GM18498 (cell line): ENCODE measurements around the gene TPH1.
A peak's percentile ranks its signal among the peaks of the same experiment; 100 is the strongest.
"Not testable (repeated sequence)": the region's sequence is repeated elsewhere in the genome, so short reads cannot be mapped to it uniquely, and the experiment has no call there.

Experiments
- ATAC-seq: cut with Tn5 transposase; IDR thresholded peaks from one replicate; pipeline ENCODE4 v1.9.1; 2021; ENCODE audit warnings: mild to moderate bottlenecking, moderate library complexity; ENCODE audit not compliant: unreplicated experiment

The TPH1 gene

DNA sequence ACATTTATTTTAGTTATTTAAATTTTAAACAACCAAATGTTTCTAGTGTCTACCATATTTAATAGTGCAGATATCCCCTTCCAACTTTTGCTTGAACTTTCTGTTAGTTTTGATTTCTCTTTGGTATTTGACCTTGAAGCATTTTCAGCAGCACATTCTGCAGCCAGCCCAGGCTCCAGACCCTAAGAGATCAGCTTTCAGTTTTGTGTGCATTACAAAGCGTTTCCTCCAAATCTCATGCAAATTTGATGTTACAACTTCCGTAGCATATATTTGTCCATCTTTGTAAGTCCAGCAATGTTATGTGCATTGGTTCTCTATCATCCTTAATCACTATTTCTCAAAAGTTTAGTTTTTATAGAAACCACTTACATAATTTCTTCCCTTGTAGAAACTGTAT, 18.6 kb downstream of the TPH1 start:
- no peak for ATAC-seq

DNA sequence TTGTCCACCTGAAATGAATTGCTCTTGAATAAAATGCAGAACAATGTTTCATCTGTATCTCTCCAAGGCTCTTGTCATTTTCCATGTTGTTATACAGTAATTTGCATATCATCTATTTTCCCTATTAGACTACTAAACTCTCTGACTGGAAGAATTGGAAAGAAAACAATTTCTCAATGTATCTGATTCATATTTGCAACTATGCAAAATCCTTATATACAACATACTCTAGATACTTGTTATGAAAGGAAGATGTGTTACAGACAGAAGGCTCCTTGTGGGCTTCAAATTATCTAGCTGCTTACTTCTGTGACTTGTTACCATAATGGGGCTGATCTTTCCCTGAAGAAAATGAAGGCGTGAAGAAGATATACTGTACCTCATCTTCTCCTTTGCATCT, 23.6 kb downstream of the TPH1 start:
- ATAC-seq: no peak

- ATAC-seq: no peak
These were observed 26.4 kb downstream of the TPH1 start for GRCh38 chr11:18019650-18020049.

- ATAC-seq: no peak
These were observed 29.3 kb downstream of the TPH1 start for GRCh38 chr11:18016789-18017188.

GRCh38 chr11:18014876-18015275, 31.2 kb downstream of the TPH1 start:
- ATAC-seq: no peak

DNA sequence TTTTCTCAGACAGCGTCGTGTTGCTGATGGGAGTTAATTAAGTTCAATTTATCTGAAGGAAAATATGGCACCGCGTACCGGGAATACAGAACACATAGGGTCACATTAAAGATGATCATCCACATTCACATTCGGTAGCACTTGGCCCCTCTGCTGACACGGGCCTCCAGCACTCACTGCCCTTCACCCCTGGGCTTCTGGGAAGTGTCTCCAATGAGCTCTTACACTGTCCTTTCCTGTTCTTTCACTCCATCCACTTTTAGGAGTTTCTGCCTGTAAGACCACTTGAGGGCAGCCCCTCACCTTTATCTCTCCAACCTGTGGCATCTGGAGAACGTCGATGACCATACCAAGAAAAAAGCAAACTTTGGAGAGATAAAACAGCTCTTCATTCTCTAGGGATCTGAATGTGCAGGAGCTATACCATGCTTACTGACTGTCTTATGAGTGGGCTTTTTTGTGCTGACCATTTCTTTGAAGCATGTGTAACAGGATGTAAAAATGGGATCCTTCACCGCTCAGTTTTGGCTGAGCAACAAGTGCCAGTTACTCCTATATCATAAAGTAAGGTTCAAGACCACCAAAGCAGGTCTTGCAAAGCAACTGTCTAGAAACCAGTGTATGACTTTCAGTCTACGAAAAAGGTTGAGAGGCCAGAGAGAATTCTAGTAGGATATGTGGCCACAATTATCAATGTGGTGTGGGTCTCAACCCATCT, 32.1 kb downstream of the TPH1 start:
- no peak for ATAC-seq

DNA sequence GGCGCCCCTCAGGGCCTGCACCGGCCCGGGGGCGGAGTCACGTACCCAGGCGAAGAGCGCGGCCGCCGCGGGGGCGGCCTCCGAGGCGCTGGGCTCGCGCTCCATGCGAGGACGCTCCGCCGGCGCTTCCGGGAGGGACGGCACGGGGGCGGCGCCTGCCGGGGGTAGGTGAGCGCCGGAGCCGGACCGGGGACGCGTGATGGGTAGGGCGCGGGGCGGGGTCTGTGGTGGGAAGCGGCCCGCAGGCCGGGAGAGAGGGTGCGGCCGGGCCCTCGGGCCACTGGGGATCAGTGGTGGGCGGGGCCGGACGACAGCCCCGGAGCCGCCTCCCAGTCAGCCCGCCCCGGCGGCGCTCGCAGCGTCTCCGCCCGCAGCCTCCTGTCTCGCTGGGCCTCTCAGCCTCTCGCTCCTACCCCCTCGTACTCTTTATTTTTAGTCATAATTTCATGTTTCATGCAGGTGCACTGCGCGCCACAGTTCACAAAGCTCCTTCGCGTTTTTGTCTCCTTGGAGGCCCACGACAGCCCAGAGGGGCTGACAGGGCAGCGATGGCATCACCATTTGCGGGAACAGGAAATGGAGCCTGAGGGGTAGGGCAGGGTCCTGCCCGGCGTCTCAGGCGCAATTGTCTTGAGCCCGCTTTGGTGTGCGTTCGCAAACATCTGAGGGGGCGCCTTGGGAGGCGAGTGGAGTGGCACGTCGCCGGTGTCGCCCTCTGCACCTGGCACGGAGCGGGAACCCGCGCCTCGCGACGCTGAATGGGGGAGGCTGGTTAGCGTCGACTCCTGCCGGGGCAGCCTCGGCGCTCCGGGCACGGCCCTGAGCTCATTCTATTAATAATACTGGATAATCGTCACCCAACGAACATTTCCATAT, 32.9 kb downstream of the TPH1 start, which contains the start of gene SERGEF:
SERGEF (minus strand) TSS at position 142 of the 876 bp plus-strand sequence; CDS start at position 105, 37 bp downstream.
- peak; percentile 97 for ATAC-seq

DNA sequence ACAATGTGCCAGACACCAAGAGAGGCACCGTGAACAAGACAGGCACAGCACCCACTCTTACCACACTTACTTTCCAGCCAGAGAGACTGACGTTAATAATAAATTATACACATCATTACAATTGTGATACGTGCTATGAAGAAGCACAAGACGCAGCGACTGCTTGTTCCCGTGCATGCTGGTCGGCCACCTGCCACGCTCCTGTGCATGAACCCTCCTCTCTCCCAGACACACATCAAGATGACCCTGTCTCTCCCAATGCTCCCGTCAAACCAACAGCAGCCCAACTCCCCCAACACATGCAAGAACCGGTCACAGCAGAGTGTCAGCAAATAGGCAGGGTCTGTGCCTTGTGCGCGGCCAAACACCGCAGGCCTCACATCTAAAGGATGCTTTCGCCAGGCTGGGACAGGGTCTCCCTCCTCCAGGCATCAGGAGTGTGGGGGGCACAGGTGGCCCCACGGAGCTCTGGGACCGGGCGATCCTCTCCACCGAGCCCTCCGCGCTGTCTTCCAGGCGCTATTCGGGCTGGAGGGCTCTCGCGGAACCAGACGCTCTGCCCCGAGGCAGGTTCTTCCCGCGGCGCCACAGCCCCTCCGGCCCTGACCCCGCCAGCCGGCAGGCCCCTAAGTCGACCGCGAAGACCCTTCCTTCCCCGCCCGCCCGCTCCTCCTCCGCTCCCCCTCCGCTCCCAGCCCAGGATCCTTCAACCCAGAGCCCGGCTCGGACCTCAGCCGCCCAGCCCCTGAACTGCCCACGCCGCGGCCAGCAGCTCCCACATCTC, 33.8 kb downstream of the TPH1 start:
- ATAC-seq: no peak

- ATAC-seq: no peak
These were observed 34.4 kb downstream of the TPH1 start for GRCh38 chr11:18011633-18012032.

DNA sequence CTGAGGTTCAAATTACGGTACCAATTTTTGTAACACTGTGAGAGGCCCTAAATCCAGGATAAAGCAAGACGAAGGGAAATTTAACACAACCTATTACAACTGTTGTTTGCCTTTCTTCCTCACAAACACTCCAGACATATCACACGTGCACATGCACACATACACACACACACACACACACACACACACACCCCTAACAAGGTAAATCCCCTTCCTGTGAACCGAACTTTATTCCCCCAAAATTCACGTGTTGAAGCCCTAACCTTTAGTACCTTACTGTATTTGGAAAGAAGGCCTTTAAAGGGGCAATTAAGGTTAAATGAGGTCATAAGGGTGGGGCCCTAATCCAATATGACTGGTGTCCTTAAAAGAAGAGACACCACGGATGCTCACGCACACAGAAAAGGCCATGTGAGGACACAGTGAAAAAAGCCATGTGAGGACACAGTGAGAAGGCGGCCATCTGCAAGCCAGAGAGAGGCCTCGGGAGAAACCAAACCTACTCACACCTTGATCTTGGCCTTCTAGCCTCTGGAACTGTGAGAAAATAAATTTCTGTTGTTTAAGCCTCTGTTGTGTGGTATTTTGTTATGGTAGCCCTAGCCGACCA, 35.0 kb downstream of the TPH1 start:
- ATAC-seq: no peak

DNA sequence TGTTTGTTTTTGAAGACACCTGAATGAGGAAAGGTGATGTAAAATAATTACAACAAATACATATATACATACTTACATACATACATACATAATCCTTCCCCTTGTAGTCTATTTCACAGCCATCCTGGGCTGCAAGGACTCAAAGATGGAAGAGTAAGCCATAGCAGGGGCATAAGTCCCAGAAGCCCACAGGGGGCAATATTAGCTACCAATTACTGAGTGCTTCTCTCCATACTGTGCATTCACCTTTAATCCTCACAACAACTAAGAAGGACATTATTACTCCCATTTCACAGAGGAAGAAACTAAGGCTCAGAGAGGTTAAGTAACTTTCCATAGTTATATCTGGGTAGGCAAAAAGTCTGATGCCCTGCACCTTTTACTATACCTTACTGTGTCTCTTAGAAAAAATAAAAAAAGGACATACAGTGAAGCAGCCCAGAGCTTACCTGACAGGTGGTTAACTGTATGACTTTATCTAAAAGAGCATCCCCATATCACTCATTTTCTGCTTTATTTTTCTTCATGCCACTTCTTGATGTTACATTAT, 35.9 kb downstream of the TPH1 start:
- ATAC-seq: no peak

DNA sequence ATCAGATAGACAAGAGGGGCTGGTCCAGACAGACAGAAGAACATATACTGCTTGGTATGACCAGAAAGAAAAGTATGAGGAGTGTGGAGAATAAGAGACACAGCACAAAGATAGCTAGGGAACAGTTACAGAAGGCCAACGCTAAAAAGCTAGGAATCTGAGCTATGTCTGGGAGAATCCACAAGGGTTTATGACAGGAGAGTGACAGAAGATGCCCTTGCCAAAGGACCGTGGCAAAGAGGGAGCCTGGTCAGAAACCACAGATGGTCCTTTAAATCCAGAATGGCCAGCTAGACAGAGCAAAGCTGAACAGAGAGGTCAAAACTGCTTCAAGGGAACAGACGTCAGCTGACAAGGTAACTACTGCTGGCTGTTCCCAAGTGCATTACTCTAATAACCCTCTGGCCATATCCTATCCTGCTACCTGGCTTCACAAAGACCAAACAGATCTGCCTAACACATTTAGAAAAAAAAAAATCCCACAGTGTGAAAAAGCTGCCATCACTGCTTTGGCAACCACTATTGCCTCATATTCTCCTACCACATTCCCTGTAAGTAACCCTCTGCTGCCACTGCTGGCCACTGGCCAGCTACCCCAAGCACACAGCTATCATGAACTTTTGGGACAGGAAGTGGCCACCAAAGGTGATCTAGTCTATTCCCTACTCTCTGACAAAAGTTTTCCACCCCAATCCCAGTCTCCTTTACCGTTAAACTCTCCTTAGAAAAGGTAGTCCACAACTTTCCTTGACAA, 40.5 kb downstream of the TPH1 start:
- ATAC-seq: no peak

DNA sequence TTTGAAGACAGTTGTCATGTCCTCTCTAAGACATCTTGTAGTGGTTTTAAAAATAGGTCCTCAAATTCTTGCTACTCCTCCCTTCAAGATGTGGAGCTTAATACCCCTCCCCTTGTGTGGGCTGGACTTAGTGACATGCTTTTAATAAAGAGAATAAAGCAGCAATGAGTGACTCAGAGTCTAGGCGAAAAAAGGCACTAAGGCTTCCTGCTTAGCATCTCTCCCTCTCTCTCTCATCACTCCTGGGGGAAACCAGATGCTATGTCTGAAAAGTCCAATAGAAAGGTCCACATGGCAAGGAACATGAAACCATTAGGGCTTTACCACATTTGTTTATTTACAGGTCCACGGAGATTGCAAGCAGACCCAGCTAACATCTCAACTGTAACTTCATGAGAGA, 44.9 kb downstream of the TPH1 start:
- ATAC-seq: no peak

DNA sequence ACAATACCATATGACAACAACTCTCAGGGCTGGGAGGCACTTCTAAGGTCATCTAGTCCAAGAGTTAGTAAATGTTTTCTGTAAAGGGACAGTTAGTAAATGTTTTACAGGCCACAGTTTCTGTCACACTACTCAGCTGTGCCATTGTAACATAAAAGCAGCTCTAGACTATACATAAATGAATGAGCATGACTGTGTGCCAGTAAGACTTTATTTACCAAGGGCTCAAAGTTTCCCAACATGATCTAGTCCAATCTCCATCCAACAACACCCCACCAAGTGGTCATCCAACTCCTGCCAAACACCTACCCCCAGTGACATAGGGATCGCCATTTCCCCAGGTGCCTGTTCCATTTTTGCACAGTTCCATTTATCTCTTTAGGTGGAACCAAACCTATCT, 45.3 kb downstream of the TPH1 start:
- no peak for ATAC-seq

- not testable (repeated sequence) for ATAC-seq
These were observed 45.9 kb downstream of the TPH1 start for GRCh38 chr11:18000128-18000527.
